NB4 (cell line): Measurements from ENCODE around the gene MB21D2.

Source experiments
- MAX ChIP-seq: IDR thresholded peaks from 2 replicates; pipeline ENCODE4 v1.6.1; 2011; ENCODE audit warnings: low read depth, low read length
- MYC ChIP-seq: IDR thresholded peaks from 2 replicates; pipeline ENCODE4 v1.6.1; 2011; ENCODE audit warnings: low read depth, low read length
- POLR2A ChIP-seq: IDR thresholded peaks from 2 replicates; pipeline ENCODE4 v1.6.1; 2011; ENCODE audit warnings: mild to moderate bottlenecking; ENCODE audit not compliant: insufficient read length; ENCODE audit errors: extremely low read depth
- TF ChIP-seq, protein P1 (sequence below): IDR thresholded peaks from one replicate; pipeline ENCODE4 v1.5.1; 2012; ENCODE audit warnings: low read depth, low read length

- TF ChIP-seq, protein P1, sequence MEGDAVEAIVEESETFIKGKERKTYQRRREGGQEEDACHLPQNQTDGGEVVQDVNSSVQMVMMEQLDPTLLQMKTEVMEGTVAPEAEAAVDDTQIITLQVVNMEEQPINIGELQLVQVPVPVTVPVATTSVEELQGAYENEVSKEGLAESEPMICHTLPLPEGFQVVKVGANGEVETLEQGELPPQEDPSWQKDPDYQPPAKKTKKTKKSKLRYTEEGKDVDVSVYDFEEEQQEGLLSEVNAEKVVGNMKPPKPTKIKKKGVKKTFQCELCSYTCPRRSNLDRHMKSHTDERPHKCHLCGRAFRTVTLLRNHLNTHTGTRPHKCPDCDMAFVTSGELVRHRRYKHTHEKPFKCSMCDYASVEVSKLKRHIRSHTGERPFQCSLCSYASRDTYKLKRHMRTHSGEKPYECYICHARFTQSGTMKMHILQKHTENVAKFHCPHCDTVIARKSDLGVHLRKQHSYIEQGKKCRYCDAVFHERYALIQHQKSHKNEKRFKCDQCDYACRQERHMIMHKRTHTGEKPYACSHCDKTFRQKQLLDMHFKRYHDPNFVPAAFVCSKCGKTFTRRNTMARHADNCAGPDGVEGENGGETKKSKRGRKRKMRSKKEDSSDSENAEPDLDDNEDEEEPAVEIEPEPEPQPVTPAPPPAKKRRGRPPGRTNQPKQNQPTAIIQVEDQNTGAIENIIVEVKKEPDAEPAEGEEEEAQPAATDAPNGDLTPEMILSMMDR: no peak
- TF ChIP-seq POLR2A (no peak), MAX (no peak), MYC (no peak)
These were observed 90.4 kb downstream of the MB21D2 start for GRCh38 chr3:192827208-192827607.
